GM21423 (cell line): ENCODE results near the gene ZDHHC11B.
"Not testable (repeated sequence)": the region's sequence is repeated elsewhere in the genome, so short reads cannot be mapped to it uniquely, and the experiment has no call there.

Source experiments
- ATAC-seq: cut with Tn5 transposase; IDR thresholded peaks from one replicate; pipeline ENCODE4 v1.9.1; 2021; ENCODE audit warnings: mild to moderate bottlenecking, moderate library complexity; ENCODE audit not compliant: unreplicated experiment

The ZDHHC11B gene

GRCh38 chr5:727087-727486 is 57.4 kb downstream of the ZDHHC11B start:
- ATAC-seq = not testable (repeated sequence)

- ATAC-seq = not testable (repeated sequence)
These were observed 60.7 kb downstream of the ZDHHC11B start for GRCh38 chr5:723865-724264.

GRCh38 chr5:723309-723708 is 61.2 kb downstream of the ZDHHC11B start:
- ATAC-seq = not testable (repeated sequence)

DNA sequence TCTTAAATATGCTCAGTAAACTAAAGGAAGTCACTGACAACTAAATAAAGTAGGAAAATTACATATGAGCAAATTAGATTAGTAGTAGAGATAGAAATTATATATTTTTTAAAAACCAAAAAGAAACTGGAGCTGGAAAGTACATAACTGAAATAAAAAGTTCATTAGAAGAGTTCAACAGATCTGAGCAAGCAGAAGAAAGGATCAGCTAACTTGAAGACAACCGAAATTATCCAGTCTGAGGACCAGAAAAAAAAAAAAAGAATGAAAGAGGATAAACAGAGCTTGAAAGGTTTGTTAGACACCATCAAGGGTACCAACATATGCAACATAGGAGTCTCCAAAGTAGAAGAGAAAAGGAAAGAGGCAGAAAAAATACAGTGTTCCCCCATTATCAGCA is 65.2 kb downstream of the ZDHHC11B start:
- not testable (repeated sequence) for ATAC-seq

- ATAC-seq = no peak
These were observed 67.4 kb downstream of the ZDHHC11B start for GRCh38 chr5:717143-717542.

DNA sequence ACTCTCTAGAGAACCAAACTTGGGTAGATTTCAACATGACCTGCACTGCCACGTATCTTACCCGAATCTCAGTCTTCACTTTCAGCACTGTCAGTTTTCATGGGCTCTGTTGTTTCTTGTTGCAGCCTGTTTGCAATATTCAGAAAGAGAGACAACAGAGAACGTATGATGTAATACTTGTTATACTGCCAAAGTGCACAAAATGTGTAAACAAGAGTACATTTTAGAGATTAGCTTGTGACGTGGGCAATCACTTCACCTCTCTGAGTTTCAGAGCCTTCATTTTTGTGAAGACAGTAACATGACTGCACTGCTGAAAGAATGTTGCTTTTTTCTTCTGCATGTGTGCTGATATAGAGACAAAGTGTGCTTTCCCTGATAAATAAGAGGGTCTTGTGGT is 67.8 kb downstream of the ZDHHC11B start:
- not testable (repeated sequence) for ATAC-seq

GRCh38 chr5:715636-716035 is 68.9 kb downstream of the ZDHHC11B start:
- not testable (repeated sequence) for ATAC-seq

GRCh38 chr5:714215-715118 is 70.1 kb downstream of the ZDHHC11B start:
- not testable (repeated sequence) for ATAC-seq

- ATAC-seq = not testable (repeated sequence)
These were observed 70.8 kb downstream of the ZDHHC11B start for GRCh38 chr5:713686-714085.

DNA sequence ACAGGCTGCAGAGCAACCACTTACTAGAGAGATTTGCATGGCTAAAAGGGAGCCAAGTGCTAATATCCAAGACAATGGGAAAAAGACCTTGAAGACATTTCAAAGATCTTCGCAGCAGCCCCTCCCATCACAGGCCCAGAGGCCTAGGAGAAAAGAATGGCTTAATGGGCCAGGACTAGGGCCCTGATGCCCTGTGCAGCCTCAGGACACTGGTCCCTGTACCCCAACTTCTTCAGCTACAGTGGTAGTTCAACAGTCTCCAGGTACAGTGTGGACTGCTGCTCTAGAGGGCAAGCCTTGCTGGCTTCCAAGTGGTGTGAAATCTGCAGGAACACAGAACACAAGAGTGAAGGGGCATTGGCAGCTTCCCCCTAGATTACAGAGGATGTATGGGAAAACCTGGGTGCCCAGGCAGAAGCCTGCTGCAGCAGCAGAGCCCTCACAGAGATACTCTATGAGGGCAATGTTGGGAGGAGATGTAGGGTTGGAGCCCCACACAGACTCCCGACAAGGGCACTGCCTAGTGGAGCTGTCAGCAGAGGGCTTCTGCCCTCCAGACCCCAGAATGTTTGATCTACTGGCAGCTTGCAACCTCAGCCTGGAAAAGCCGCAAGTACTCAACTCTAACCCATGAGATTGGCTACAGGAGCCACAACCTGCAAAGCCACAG is 75.5 kb downstream of the ZDHHC11B start:
- ATAC-seq = not testable (repeated sequence)

DNA sequence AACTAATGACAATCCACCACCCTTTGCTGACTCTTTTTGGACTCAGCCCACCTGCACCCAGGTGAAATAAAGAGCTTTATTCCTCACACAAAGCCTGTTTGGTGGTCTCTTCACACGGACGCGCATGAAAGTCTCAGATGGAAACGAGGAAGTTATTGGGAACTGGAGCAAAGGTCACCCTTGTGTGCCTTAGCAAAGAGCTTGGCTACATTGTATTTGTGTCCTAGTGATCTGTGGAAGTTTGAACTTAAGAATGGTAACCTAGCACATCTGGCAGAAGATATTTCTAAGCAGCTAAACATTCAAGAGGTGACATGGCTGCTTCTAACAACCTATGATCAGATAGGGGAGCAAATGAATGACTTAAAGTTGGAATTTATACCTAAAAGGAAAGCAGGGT is 76.2 kb downstream of the ZDHHC11B start:
- not testable (repeated sequence) for ATAC-seq

- not testable (repeated sequence) for ATAC-seq
These were observed 78.4 kb downstream of the ZDHHC11B start for GRCh38 chr5:706127-706526.

DNA sequence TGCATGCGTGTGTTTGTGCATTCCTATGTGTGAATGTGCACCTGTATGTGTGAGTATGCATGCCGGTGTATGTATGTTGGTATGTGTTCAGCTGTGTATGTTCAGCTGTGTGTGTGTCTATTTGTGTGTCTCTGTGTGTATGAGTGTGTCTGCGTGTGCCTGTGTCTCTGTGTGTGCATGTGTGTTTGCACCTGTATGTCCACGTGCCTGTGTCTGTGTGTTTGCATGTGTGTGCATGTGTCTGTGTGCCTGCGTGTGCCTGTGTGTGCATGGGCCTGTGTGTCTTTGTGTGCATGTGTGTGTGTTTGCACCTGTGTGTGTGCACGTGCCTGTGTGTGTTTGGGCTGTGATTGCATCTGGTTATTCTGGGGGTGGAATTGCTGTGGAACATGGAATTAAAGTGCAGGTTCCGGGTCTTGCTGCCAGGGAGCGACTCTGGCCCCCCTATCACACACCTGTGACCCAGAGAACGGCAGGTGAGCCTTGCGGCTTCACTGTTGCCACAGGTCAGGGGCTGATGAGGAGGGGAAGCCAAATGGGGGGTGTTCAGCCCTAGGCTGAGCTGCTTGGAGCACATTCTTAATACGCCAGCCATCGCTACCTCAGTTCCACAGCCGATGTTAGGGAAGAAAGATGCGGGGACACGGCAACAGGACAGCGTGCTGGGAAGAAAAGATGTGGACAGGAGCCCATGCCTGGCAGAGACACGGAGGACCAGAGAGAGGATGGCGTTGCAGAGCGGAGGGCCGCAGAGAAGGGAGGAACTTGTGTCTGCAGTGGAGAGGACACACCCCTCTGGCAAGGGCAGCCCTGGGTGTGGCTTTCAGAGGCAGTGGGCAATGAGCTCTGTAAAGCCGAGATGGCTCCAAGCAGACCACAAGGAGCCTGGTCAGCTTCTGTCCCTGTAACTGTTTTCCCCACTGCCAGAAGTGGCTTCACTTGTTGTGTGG is 87.5 kb downstream of the ZDHHC11B start:
- ATAC-seq = not testable (repeated sequence)

- ATAC-seq = not testable (repeated sequence)
These were observed 88.3 kb downstream of the ZDHHC11B start for GRCh38 chr5:696191-696590.

- not testable (repeated sequence) for ATAC-seq
These were observed 89.1 kb downstream of the ZDHHC11B start for GRCh38 chr5:695475-695874.

- not testable (repeated sequence) for ATAC-seq
These were observed 90.5 kb downstream of the ZDHHC11B start for GRCh38 chr5:694042-694431.

GRCh38 chr5:693271-694041 is 91.1 kb downstream of the ZDHHC11B start, which contains the start of gene TPPP:
Gene TPPP, minus strand, starts transcription at chr5:693352. Its CDS starts 15,292 bp downstream, at chr5:678060.
- peak; percentile 79 for ATAC-seq

DNA sequence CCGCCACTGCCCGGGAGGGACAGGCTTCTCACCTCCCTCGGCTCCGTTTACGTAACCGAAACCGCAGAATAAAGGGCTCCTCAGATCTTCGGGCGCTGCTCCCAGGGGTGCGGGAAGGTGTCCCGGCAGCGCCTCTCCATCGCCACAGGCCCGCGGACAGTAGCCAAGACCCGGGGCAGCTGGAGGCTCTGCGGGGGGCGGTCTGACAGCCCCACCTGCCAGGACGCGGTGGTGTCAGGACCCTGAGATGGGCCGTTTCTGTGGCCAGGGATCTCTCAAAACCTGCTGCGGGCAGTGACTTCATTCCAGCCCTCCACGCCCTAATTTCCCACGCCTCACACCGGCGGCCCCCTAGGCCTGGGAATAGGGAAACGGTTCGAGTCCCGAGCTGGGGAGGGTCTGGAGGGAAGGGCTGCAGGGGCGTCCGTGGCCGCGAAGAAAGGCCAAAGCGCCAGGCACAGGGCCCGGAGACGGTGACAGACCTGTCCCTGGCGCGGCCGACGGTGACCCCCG is 91.9 kb downstream of the ZDHHC11B start:
- ATAC-seq = peak; percentile 13

DNA sequence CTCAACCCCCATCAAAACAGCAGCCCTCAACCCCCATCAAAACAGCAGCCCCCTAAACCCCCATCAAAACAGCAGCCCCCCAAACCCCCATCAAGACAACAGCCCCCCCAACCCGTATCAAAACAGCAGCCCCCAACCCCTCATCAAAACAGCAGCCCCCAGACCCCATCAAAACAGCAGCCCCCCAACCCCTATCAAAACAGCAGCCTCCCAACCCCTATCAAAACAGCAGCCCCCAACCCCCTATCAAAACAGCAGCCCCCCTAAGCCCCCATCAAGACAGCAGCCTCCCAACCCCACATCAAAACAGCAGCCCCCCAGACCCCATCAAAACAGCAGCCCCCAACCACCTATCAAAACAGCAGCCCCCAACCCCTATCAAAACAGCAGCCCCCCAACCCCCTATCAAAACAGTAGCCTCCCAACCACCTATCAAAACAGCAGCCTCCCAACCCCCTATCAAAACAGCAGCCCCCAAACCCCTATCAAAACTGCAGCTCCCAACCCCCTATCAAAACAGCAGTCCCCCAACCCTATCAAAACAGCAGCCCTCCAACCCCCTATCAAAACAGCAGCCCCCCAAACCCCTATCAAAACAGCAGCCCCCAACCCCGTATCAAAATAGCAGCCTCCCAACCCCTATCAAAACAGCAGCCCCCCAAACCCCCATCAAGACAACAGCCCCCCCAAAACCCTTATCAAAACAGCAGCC is 92.6 kb downstream of the ZDHHC11B start:
- ATAC-seq = no peak
